MM.1S (cell line): ENCODE results near the gene KIRREL3.
"Not testable (repeated sequence)": the region's sequence is repeated elsewhere in the genome, so short reads cannot be mapped to it uniquely, and the experiment has no call there.

ENCODE experiments used
- DNase-seq: peaks from one replicate; pipeline ENCODE4 v3.0.0-alpha.2; 2015
- H2AFZ ChIP-seq: fragments of 300-600 bp; sonication (generic); 2 replicates; pipeline ENCODE4 v1.6.0; 2016; ENCODE audit warnings: antibody characterized with exemption, low read length
- H3F3A ChIP-seq: fragments of 300-600 bp; sonication (generic); 2 replicates; pipeline ENCODE4 v1.6.1; 2016; ENCODE audit warnings: mild to moderate bottlenecking, antibody characterized with exemption, low read length, moderate library complexity, mixed read lengths; ENCODE audit not compliant: insufficient read depth
- H3K27ac ChIP-seq: fragments of 300-600 bp; sonication (generic); 2 replicates; pipeline ENCODE4 v1.5.1; 2016; ENCODE audit warnings: mild to moderate bottlenecking, low read length
- H3K27me3 ChIP-seq: fragments of 300-600 bp; sonication (generic); replicated peaks from 2 replicates; pipeline ENCODE4 v1.6.0; 2016; ENCODE audit warnings: low read length; ENCODE audit not compliant: insufficient read depth
- H3K36me3 ChIP-seq: fragments of 300-600 bp; sonication (generic); replicated peaks from 2 replicates; pipeline ENCODE4 v1.6.1; 2016; ENCODE audit warnings: mild to moderate bottlenecking, low read length, mixed read lengths; ENCODE audit not compliant: insufficient read depth
- H3K4me1 ChIP-seq: fragments of 300-600 bp; sonication (generic); 2 replicates; pipeline ENCODE4 v1.6.1; 2016; ENCODE audit warnings: low read length, mixed read lengths
- H3K4me2 ChIP-seq: fragments of 300-600 bp; sonication (generic); 2 replicates; pipeline ENCODE4 v1.6.0; 2016; ENCODE audit warnings: low read depth, low read length
- H3K4me3 ChIP-seq: fragments of 300-600 bp; sonication (generic); 2 replicates; pipeline ENCODE4 v1.5.1; 2016; ENCODE audit warnings: low read length, mixed read lengths
- H3K79me2 ChIP-seq: fragments of 300-600 bp; sonication (generic); 2 replicates; pipeline ENCODE4 v1.6.1; 2016; ENCODE audit warnings: mixed run types, low read length, mixed read lengths
- H3K9ac ChIP-seq: fragments of 300-600 bp; sonication (generic); 2 replicates; pipeline ENCODE4 v1.6.1; 2016; ENCODE audit warnings: low read length, mixed read lengths
- H3K9me2 ChIP-seq: fragments of 300-600 bp; sonication (generic); replicated peaks from 2 replicates; pipeline ENCODE4 v1.6.1; 2016; ENCODE audit warnings: mild to moderate bottlenecking, low read length, mixed read lengths; ENCODE audit not compliant: insufficient read depth
- H3K9me3 ChIP-seq: fragments of 300-600 bp; sonication (generic); replicated peaks from 2 replicates; pipeline ENCODE4 v1.6.1; 2016; ENCODE audit warnings: mild to moderate bottlenecking, low read length, mixed read lengths; ENCODE audit not compliant: insufficient read depth
- H4K20me1 ChIP-seq: fragments of 300-600 bp; sonication (generic); 2 replicates; pipeline ENCODE4 v1.6.1; 2016; ENCODE audit warnings: mild to moderate bottlenecking, low read length, moderate library complexity, mixed read lengths; ENCODE audit not compliant: insufficient read depth
- EZH2 ChIP-seq: fragments of 300-600 bp; sonication (generic); optimal IDR thresholded peaks from 2 replicates; pipeline ENCODE3; 2017; ENCODE audit warnings: low read depth, mild to moderate bottlenecking, antibody characterized with exemption, low read length, mixed read lengths
- EZH2phosphoT487 ChIP-seq: fragments of 300-600 bp; sonication (generic); IDR thresholded peaks from 2 replicates; pipeline ENCODE4 v1.6.1; 2018; ENCODE audit warnings: antibody characterized with exemption, low read length
- TF ChIP-seq, protein P1 (sequence below): fragments of 300-600 bp; sonication (generic); IDR thresholded peaks from 2 replicates; pipeline ENCODE4 v1.5.1; 2016; ENCODE audit warnings: antibody characterized with exemption, low read length, mixed read lengths

KIRREL3 gene

GRCh38 chr11:126384449-126385070, 616.0 kb downstream of the KIRREL3 start:
- Histone ChIP-seq H3K36me3 (no peaks in the 10 kb centered on the region), H3K27ac (no peak overlapping the region), H3K9me3 (no peaks in the 10 kb centered on the region), H4K20me1 (no peaks in the 10 kb centered on the region), H3K4me3 (no peak overlapping the region), H3F3A (no peaks in the 10 kb centered on the region), H3K4me2 (no peak overlapping the region), H3K79me2 (no peaks in the 10 kb centered on the region), H3K9ac (no peak overlapping the region), H3K4me1 (no peaks in the 10 kb centered on the region), H3K9me2 (no peaks in the 10 kb centered on the region), H3K27me3 (no peaks in the 10 kb centered on the region), H2AFZ (no peak overlapping the region)
- TF ChIP-seq, protein P1, sequence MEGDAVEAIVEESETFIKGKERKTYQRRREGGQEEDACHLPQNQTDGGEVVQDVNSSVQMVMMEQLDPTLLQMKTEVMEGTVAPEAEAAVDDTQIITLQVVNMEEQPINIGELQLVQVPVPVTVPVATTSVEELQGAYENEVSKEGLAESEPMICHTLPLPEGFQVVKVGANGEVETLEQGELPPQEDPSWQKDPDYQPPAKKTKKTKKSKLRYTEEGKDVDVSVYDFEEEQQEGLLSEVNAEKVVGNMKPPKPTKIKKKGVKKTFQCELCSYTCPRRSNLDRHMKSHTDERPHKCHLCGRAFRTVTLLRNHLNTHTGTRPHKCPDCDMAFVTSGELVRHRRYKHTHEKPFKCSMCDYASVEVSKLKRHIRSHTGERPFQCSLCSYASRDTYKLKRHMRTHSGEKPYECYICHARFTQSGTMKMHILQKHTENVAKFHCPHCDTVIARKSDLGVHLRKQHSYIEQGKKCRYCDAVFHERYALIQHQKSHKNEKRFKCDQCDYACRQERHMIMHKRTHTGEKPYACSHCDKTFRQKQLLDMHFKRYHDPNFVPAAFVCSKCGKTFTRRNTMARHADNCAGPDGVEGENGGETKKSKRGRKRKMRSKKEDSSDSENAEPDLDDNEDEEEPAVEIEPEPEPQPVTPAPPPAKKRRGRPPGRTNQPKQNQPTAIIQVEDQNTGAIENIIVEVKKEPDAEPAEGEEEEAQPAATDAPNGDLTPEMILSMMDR = no peak
- no peak for TF ChIP-seq EZH2phosphoT487
- TF ChIP-seq EZH2 = no peak
- no peak for DNase-seq

GRCh38 chr11:126383339-126384335, 616.9 kb downstream of the KIRREL3 start:
- no peak for DNase-seq
- no peaks in the 10 kb centered on the region for H3K27me3 ChIP-seq
- no peaks in the 10 kb centered on the region for H3F3A ChIP-seq
- H3K36me3 ChIP-seq = no peaks in the 10 kb centered on the region
- H3K4me3 ChIP-seq = no peak overlapping the region
- H3K27ac ChIP-seq = no peak overlapping the region
- TF ChIP-seq EZH2phosphoT487 = no peak
- TF ChIP-seq, protein P1 = no peak
- no peak for TF ChIP-seq EZH2
- no peak overlapping the region for H3K4me2 ChIP-seq
- no peaks in the 10 kb centered on the region for H3K9me2 ChIP-seq
- H3K9ac ChIP-seq = no peak overlapping the region
- no peaks in the 10 kb centered on the region for H3K4me1 ChIP-seq
- no peaks in the 10 kb centered on the region for H3K9me3 ChIP-seq
- no peaks in the 10 kb centered on the region for H3K79me2 ChIP-seq
- no peaks in the 10 kb centered on the region for H4K20me1 ChIP-seq
- no peak overlapping the region for H2AFZ ChIP-seq

GRCh38 chr11:126382641-126383040, 617.9 kb downstream of the KIRREL3 start:
- not testable (repeated sequence) for H3K4me1 ChIP-seq, H3K27ac ChIP-seq, H3K9ac ChIP-seq, H3F3A ChIP-seq, H3K27me3 ChIP-seq, H3K9me2 ChIP-seq, H3K4me2 ChIP-seq, DNase-seq, H3K4me3 ChIP-seq, H2AFZ ChIP-seq, H3K36me3 ChIP-seq, H4K20me1 ChIP-seq, H3K79me2 ChIP-seq, H3K9me3 ChIP-seq

- not testable (repeated sequence) for H3K27ac ChIP-seq, H3K4me2 ChIP-seq, H2AFZ ChIP-seq, H3K27me3 ChIP-seq, H3K9ac ChIP-seq, H3F3A ChIP-seq, H3K36me3 ChIP-seq, H3K4me1 ChIP-seq, H3K9me2 ChIP-seq, H4K20me1 ChIP-seq, H3K4me3 ChIP-seq, DNase-seq, H3K9me3 ChIP-seq, H3K79me2 ChIP-seq
Measured at GRCh38 chr11:126381960-126382359, 618.6 kb downstream of the KIRREL3 start.
